SK-N-SH (cell line): ENCODE measurements around the gene ELMOD2. TPM values are rescaled to one million over a fixed set of nuclear protein-coding genes. Genes with fewer than 3 reads are reported as not detected.

Experiments
- CTCF ChIA-PET: fragments of 300-600, 350-600 bp; formaldehyde crosslinking; extraction: SDS; loops from one replicate; lab custom pipeline; 2021; lab: Yijun Ruan, JAX
- POLR2A ChIA-PET: fragments of 350-600 bp; sonication (Branson Sonifier 250); formaldehyde crosslinking; extraction: SDS; loops from one replicate; lab custom pipeline; 2020; ENCODE audit warnings: antibody characterized with exemption, inconsistent platforms; lab: Yijun Ruan, JAX
- DNase-seq: peaks from one replicate; pipeline ENCODE4 v3.0.0; 2012
- H2AFZ ChIP-seq: fragments of 200-600 bp; sonication (generic); 2 replicates; pipeline ENCODE4 v1.8.1; 2016; ENCODE audit warnings: antibody characterized with exemption, mild to moderate bottlenecking, low read depth
- H3F3A ChIP-seq: fragments of 200-600 bp; sonication (generic); replicated peaks from 2 replicates; pipeline ENCODE3; 2016; ENCODE audit warnings: antibody characterized with exemption, mild to moderate bottlenecking; ENCODE audit not compliant: insufficient read depth
- H3K27ac ChIP-seq, 2 experiments: fragments of 200-500 bp in 1 of 2; fragments of 200-600 bp in 1 of 2; sonication (Bioruptor generic) in 1 of 2; sonication (generic), shearing (Covaris generic) in 1 of 2; 2 replicates each; pipeline versions ENCODE4 v1.5.1 to v1.6.1; 2014 to 2016; ENCODE audit warnings: low read depth in 2 of 2, inconsistent platforms in 1 of 2, low read length in 1 of 2, mild to moderate bottlenecking in 1 of 2, mixed read lengths in 1 of 2
- H3K27me3 ChIP-seq: fragments of 200-600 bp; sonication (generic), shearing (Covaris generic); 2 replicates; pipeline ENCODE4 v1.6.1; 2016; ENCODE audit warnings: mixed run types; ENCODE audit not compliant: insufficient read depth
- H3K36me3 ChIP-seq, 2 experiments: fragments of 200-500 bp in 1 of 2; fragments of 200-600 bp in 1 of 2; sonication (Bioruptor generic) in 1 of 2; sonication (generic) in 1 of 2; replicated peaks in 1 of 2; 2 replicates each; pipeline versions ENCODE3 to v1.5.1; 2014 to 2016; ENCODE audit warnings: low read length in 1 of 2, mild to moderate bottlenecking in 1 of 2; ENCODE audit not compliant: insufficient read depth in 2 of 2, control insufficient read depth in 1 of 2
- H3K4me1 ChIP-seq, 2 experiments: fragments of 200-500 bp in 1 of 2; fragments of 200-600 bp in 1 of 2; sonication (Bioruptor generic) in 1 of 2; sonication (generic), shearing (Covaris generic) in 1 of 2; 2 replicates each; pipeline versions ENCODE4 v1.5.1 to v1.6.1; 2014 to 2016; ENCODE audit warnings: low read depth in 1 of 2, low read length in 1 of 2, mixed run types in 1 of 2; ENCODE audit not compliant: insufficient read depth in 2 of 2, control insufficient read depth in 1 of 2
- H3K4me2 ChIP-seq: fragments of 200-600 bp; sonication (generic), shearing (Covaris generic); 2 replicates; pipeline ENCODE4 v1.6.1; 2017; ENCODE audit warnings: mixed run types
- H3K4me3 ChIP-seq, 2 experiments: fragments of 200-500 bp in 1 of 2; fragments of 200-600 bp in 1 of 2; sonication (Bioruptor generic) in 1 of 2; sonication (generic), shearing (Covaris generic) in 1 of 2; 2 replicates each; pipeline versions ENCODE4 v1.5.1 to v1.8.1; 2014 to 2016; ENCODE audit warnings: low read depth in 2 of 2, inconsistent platforms in 1 of 2, low read length in 1 of 2, mild to moderate bottlenecking in 1 of 2, mixed read lengths in 1 of 2, moderate library complexity in 1 of 2
- H3K79me2 ChIP-seq: fragments of 200-600 bp; sonication (generic); 2 replicates; pipeline ENCODE4 v1.8.1; 2017; ENCODE audit warnings: mild to moderate bottlenecking; ENCODE audit not compliant: insufficient read depth
- H3K9ac ChIP-seq: fragments of 200-600 bp; sonication (generic); 2 replicates; pipeline ENCODE4 v1.6.1; 2017; ENCODE audit warnings: mixed run types
- H3K9me2 ChIP-seq: fragments of 200-600 bp; sonication (generic); 2 replicates; pipeline ENCODE4 v1.6.1; 2017; ENCODE audit warnings: mixed run types
- H3K9me3 ChIP-seq: fragments of 200-600 bp; sonication (generic); 2 replicates; pipeline ENCODE4 v1.6.1; 2017; ENCODE audit warnings: mixed run types, mild to moderate bottlenecking, moderate library complexity
- H4K20me1 ChIP-seq: fragments of 200-600 bp; sonication (generic); 2 replicates; pipeline ENCODE4 v1.6.1; 2017; ENCODE audit warnings: mild to moderate bottlenecking, mixed run types; ENCODE audit not compliant: insufficient read depth
- EP300 ChIP-seq, 2 experiments: IDR thresholded peaks; 2 replicates each; pipeline versions ENCODE4 v1.4.0 to v1.6.1; 2012; ENCODE audit warnings: borderline replicate concordance in 1 of 2, low read depth in 1 of 2, low read length in 1 of 2
- FOSL2 ChIP-seq: IDR thresholded peaks from 2 replicates; pipeline ENCODE4 v1.4.0; 2012; ENCODE audit warnings: low read depth, mild to moderate bottlenecking, moderate library complexity, borderline replicate concordance
- FOXJ3 ChIP-seq: sonication (generic); formaldehyde crosslinking; IDR thresholded peaks from 2 replicates; pipeline ENCODE4 v1.5.1; 2020; ENCODE audit warnings: mild to moderate bottlenecking, missing genetic modification reagents
- GABPA ChIP-seq: IDR thresholded peaks from 2 replicates; pipeline ENCODE4 v1.4.0; 2012; ENCODE audit warnings: low read depth, mild to moderate bottlenecking
- GATA2 ChIP-seq: sonication (generic); formaldehyde crosslinking; IDR thresholded peaks from 2 replicates; pipeline ENCODE4 v1.5.0; 2020; ENCODE audit warnings: mild to moderate bottlenecking, missing genetic modification reagents
- JUND ChIP-seq: IDR thresholded peaks from 2 replicates; pipeline ENCODE4 v1.4.0; 2012
- NFIC ChIP-seq: IDR thresholded peaks from 2 replicates; pipeline ENCODE4 v1.4.0; 2012; ENCODE audit warnings: borderline replicate concordance
- NRF1 ChIP-seq: IDR thresholded peaks from 2 replicates; pipeline ENCODE4 v1.6.1; 2012; ENCODE audit warnings: low read depth, mild to moderate bottlenecking, low read length
- POLR2AphosphoS5 ChIP-seq: IDR thresholded peaks from 2 replicates; pipeline ENCODE4 v1.6.1; 2012; ENCODE audit warnings: low read depth, low read length
- RAD21 ChIP-seq: IDR thresholded peaks from 2 replicates; pipeline ENCODE4 v1.6.1; 2012; ENCODE audit warnings: mild to moderate bottlenecking, low read length
- RCOR1 ChIP-seq: fragments of 150-350 bp; IDR thresholded peaks from 2 replicates; pipeline ENCODE4 v1.6.1; 2017; ENCODE audit warnings: antibody characterized with exemption, low read length
- RXRA ChIP-seq: IDR thresholded peaks from 2 replicates; pipeline ENCODE4 v1.4.0; 2012; ENCODE audit warnings: low read depth, mild to moderate bottlenecking, borderline replicate concordance
- SIN3A ChIP-seq: IDR thresholded peaks from 2 replicates; pipeline ENCODE4 v1.6.1; 2012; ENCODE audit warnings: low read depth, mild to moderate bottlenecking, low read length, moderate library complexity, borderline replicate concordance
- SMC3 ChIP-seq: IDR thresholded peaks from 2 replicates; pipeline ENCODE4 v1.6.1; 2012; ENCODE audit warnings: low read depth, low read length, improper control_type of control experiment
- YY1 ChIP-seq: IDR thresholded peaks from 2 replicates; pipeline ENCODE4 v1.4.0; 2012; ENCODE audit warnings: low read depth, mild to moderate bottlenecking
- WGBS: methylation state at CpG from one replicate; pipeline ENCODE4 v1.1.6; 2017; ENCODE audit warnings: low lambda C conversion rate; 5-methylcytosine and 5-hydroxymethylcytosine counted together
- polyA plus RNA-seq, 3 experiments: library from polyadenylated mRNA; depleted of rRNA; stranded (reverse); fragments of >200 nt; gene quantifications; 2 replicates each; pipeline ENCODE4 v1.2.3, GENCODE V29; 2012
- TF ChIP-seq, protein P1 (sequence below): IDR thresholded peaks from 2 replicates; pipeline ENCODE4 v1.4.0; 2012; ENCODE audit warnings: low read depth, borderline replicate concordance
- TF ChIP-seq, protein P2 (sequence below): fragments of 150-350 bp; IDR thresholded peaks from 2 replicates; pipeline ENCODE4 v1.6.1; 2016; ENCODE audit warnings: mild to moderate bottlenecking, low read depth, low read length
- TF ChIP-seq, protein P3 (sequence below): IDR thresholded peaks from 2 replicates; pipeline ENCODE4; 2012

ELMOD2 gene
- polyA plus RNA-seq, 1 of the 3 experiments (the other 2 are of a cell fraction) = 5.0 TPM

DNA sequence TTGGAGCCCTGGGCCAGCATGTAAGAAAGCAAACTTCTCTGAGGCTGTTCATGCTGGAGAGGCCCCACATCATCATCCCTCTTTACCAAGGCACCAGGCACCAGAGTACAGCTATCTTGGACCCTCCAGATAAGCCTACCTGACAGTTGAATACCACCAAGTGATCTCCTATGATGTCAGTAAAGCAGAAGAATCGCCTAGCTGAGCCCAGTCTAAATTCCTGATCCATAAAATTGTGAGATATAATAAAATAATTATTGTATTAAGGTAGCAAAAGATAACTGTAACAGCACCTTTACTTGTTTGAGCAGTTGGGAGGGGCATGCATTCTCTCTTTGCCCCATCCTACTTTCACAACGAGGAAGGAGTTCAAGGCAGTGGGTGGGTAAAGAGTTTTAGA lies 47.7 kb downstream of the ELMOD2 start:
- H3K79me2 ChIP-seq = no peaks in the 10 kb centered on the region
- DNase-seq = no peak
- no peaks in the 10 kb centered on the region for H4K20me1 ChIP-seq
- H3K4me2 ChIP-seq = no peak overlapping the region
- H2AFZ ChIP-seq = no peak overlapping the region
- H3F3A ChIP-seq = no peaks in the 10 kb centered on the region
- WGBS = 21% methylated on average over 2 of the region's 2 CpGs
- no peaks in the 10 kb centered on the region for H3K36me3 ChIP-seq
- POLR2A ChIA-PET = no interaction called here
- H3K27ac ChIP-seq = no peak overlapping the region
- no peak overlapping the region for H3K4me3 ChIP-seq
- H3K9me2 ChIP-seq = no peaks in the 10 kb centered on the region
- H3K9ac ChIP-seq = no peak overlapping the region
- CTCF ChIA-PET = no interaction called here
- TF ChIP-seq EP300 (IDR thresholded peaks at IDR 0.05; ENCODE audit: borderline replicate concordance in 1 of 2, low read depth in 1 of 2, low read length in 1 of 2) (no peak), RAD21 (no peak), SIN3A (no peak), RCOR1 (no peak), RXRA (no peak), GATA2 (CRISPR knock-in tag) (no peak), POLR2AphosphoS5 (no peak), YY1 (no peak), FOXJ3 (no peak), NRF1 (no peak), FOSL2 (no peak), SMC3 (no peak), JUND (no peak)
- TF ChIP-seq, protein P1, sequence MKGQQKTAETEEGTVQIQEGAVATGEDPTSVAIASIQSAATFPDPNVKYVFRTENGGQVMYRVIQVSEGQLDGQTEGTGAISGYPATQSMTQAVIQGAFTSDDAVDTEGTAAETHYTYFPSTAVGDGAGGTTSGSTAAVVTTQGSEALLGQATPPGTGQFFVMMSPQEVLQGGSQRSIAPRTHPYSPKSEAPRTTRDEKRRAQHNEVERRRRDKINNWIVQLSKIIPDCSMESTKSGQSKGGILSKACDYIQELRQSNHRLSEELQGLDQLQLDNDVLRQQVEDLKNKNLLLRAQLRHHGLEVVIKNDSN = no peak
- TF ChIP-seq, protein P2, sequence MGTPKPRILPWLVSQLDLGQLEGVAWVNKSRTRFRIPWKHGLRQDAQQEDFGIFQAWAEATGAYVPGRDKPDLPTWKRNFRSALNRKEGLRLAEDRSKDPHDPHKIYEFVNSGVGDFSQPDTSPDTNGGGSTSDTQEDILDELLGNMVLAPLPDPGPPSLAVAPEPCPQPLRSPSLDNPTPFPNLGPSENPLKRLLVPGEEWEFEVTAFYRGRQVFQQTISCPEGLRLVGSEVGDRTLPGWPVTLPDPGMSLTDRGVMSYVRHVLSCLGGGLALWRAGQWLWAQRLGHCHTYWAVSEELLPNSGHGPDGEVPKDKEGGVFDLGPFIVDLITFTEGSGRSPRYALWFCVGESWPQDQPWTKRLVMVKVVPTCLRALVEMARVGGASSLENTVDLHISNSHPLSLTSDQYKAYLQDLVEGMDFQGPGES = no peak
- TF ChIP-seq, protein P3, sequence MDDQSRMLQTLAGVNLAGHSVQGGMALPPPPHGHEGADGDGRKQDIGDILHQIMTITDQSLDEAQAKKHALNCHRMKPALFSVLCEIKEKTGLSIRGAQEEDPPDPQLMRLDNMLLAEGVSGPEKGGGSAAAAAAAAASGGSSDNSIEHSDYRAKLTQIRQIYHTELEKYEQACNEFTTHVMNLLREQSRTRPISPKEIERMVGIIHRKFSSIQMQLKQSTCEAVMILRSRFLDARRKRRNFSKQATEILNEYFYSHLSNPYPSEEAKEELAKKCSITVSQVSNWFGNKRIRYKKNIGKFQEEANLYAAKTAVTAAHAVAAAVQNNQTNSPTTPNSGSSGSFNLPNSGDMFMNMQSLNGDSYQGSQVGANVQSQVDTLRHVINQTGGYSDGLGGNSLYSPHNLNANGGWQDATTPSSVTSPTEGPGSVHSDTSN = no peak
- peaks cover 36% of the 10 kb centered on the region for H3K27me3 ChIP-seq
- H3K9me3 ChIP-seq = no peaks in the 10 kb centered on the region
- H3K4me1 ChIP-seq = peaks cover 0 to 7% of the 10 kb centered on the region in 2 experiments; a peak in 1 of 4 replicates

DNA sequence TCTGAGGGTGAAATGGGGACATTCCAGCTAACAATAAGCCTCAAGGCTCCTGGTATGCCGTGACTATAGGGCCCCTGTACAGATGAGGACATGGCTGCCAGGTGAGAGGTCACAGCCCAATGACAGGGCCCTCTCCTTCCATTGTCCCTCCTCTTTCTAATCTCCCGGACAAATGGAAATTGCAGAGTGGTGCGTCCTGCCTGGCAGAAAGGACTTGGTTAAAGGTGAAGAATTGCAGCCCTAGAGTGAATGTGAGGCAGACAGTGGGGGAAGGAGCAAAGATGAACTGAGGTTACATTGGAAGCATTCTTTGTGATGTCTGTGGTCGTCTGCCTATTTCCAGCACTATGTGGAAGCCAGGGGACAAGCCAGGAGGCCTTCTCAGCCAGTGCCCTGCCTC lies 51.5 kb downstream of the ELMOD2 start:
- H3K9me3 ChIP-seq = no peaks in the 10 kb centered on the region
- no peaks in the 10 kb centered on the region for H4K20me1 ChIP-seq
- 55% methylated on average over 4 of the region's 4 CpGs for WGBS
- DNase-seq = no peak
- no peak overlapping the region for H3K9ac ChIP-seq
- TF ChIP-seq, protein P1 = no peak
- TF ChIP-seq NFIC = no peak
- no peak for TF ChIP-seq GABPA
- H3K27me3 ChIP-seq = peaks cover 28% of the 10 kb centered on the region; the same call in 1 of the 2 replicates
- CTCF ChIA-PET = no interaction called here
- H3F3A ChIP-seq = no peaks in the 10 kb centered on the region
- no peaks in the 10 kb centered on the region for H3K36me3 ChIP-seq
- H3K4me1 ChIP-seq = peaks cover 0 to 4% of the 10 kb centered on the region in 2 experiments; a peak in 1 of 4 replicates
- H2AFZ ChIP-seq = no peak overlapping the region
- no peak overlapping the region for H3K4me3 ChIP-seq
- H3K4me2 ChIP-seq = no peak overlapping the region
- POLR2A ChIA-PET = no interaction called here
- no peak overlapping the region for H3K27ac ChIP-seq
- no peaks in the 10 kb centered on the region for H3K9me2 ChIP-seq
- H3K79me2 ChIP-seq = no peaks in the 10 kb centered on the region
